MM.1S (cell line): ENCODE results near the gene PPP6R1.

ENCODE experiments used
- DNase-seq: peaks from one replicate; pipeline ENCODE4 v3.0.0-alpha.2; 2015
- H2AFZ ChIP-seq: fragments of 300-600 bp; sonication (generic); 2 replicates; pipeline ENCODE4 v1.6.0; 2016; ENCODE audit warnings: antibody characterized with exemption, low read length
- H3F3A ChIP-seq: fragments of 300-600 bp; sonication (generic); 2 replicates; pipeline ENCODE4 v1.6.1; 2016; ENCODE audit warnings: mild to moderate bottlenecking, antibody characterized with exemption, low read length, moderate library complexity, mixed read lengths; ENCODE audit not compliant: insufficient read depth
- H3K27ac ChIP-seq: fragments of 300-600 bp; sonication (generic); 2 replicates; pipeline ENCODE4 v1.5.1; 2016; ENCODE audit warnings: mild to moderate bottlenecking, low read length
- H3K27me3 ChIP-seq: fragments of 300-600 bp; sonication (generic); replicated peaks from 2 replicates; pipeline ENCODE4 v1.6.0; 2016; ENCODE audit warnings: low read length; ENCODE audit not compliant: insufficient read depth
- H3K36me3 ChIP-seq: fragments of 300-600 bp; sonication (generic); replicated peaks from 2 replicates; pipeline ENCODE4 v1.6.1; 2016; ENCODE audit warnings: mild to moderate bottlenecking, low read length, mixed read lengths; ENCODE audit not compliant: insufficient read depth
- H3K4me1 ChIP-seq: fragments of 300-600 bp; sonication (generic); 2 replicates; pipeline ENCODE4 v1.6.1; 2016; ENCODE audit warnings: low read length, mixed read lengths
- H3K4me2 ChIP-seq: fragments of 300-600 bp; sonication (generic); 2 replicates; pipeline ENCODE4 v1.6.0; 2016; ENCODE audit warnings: low read depth, low read length
- H3K4me3 ChIP-seq: fragments of 300-600 bp; sonication (generic); 2 replicates; pipeline ENCODE4 v1.5.1; 2016; ENCODE audit warnings: low read length, mixed read lengths
- H3K79me2 ChIP-seq: fragments of 300-600 bp; sonication (generic); 2 replicates; pipeline ENCODE4 v1.6.1; 2016; ENCODE audit warnings: mixed run types, low read length, mixed read lengths
- H3K9ac ChIP-seq: fragments of 300-600 bp; sonication (generic); 2 replicates; pipeline ENCODE4 v1.6.1; 2016; ENCODE audit warnings: low read length, mixed read lengths
- H3K9me2 ChIP-seq: fragments of 300-600 bp; sonication (generic); replicated peaks from 2 replicates; pipeline ENCODE4 v1.6.1; 2016; ENCODE audit warnings: mild to moderate bottlenecking, low read length, mixed read lengths; ENCODE audit not compliant: insufficient read depth
- H3K9me3 ChIP-seq: fragments of 300-600 bp; sonication (generic); replicated peaks from 2 replicates; pipeline ENCODE4 v1.6.1; 2016; ENCODE audit warnings: mild to moderate bottlenecking, low read length, mixed read lengths; ENCODE audit not compliant: insufficient read depth
- H4K20me1 ChIP-seq: fragments of 300-600 bp; sonication (generic); 2 replicates; pipeline ENCODE4 v1.6.1; 2016; ENCODE audit warnings: mild to moderate bottlenecking, low read length, moderate library complexity, mixed read lengths; ENCODE audit not compliant: insufficient read depth
- CTCF ChIP-seq: fragments of 300-600 bp; sonication (generic); IDR thresholded peaks from 2 replicates; pipeline ENCODE4 v1.5.1; 2016; ENCODE audit warnings: antibody characterized with exemption, low read length, mixed read lengths
- EZH2 ChIP-seq: fragments of 300-600 bp; sonication (generic); optimal IDR thresholded peaks from 2 replicates; pipeline ENCODE3; 2017; ENCODE audit warnings: low read depth, mild to moderate bottlenecking, antibody characterized with exemption, low read length, mixed read lengths
- EZH2phosphoT487 ChIP-seq: fragments of 300-600 bp; sonication (generic); IDR thresholded peaks from 2 replicates; pipeline ENCODE4 v1.6.1; 2018; ENCODE audit warnings: antibody characterized with exemption, low read length

Gene PPP6R1

GRCh38 chr19:55257461-55258420 lies 1.1 kb downstream of the PPP6R1 start:
- TF ChIP-seq CTCF = no peak
- no peak for TF ChIP-seq EZH2phosphoT487
- TF ChIP-seq EZH2 = no peak
- Histone ChIP-seq H3K4me1 (peaks cover 26% of the 10 kb centered on the region), H3K79me2 (peaks cover 56% of the 10 kb centered on the region), H3F3A (peaks cover 61% of the 10 kb centered on the region), H3K27ac (peak overlapping the region; percentile 95), H3K4me2 (peak overlapping the region; percentile 97), H4K20me1 (peaks cover 6% of the 10 kb centered on the region; the same call in 1 of the 2 replicates), H3K9me3 (no peaks in the 10 kb centered on the region), H2AFZ (no peak overlapping the region), H3K4me3 (peak overlapping the region; percentile 94), H3K9ac (peak overlapping the region; percentile 80), H3K27me3 (no peaks in the 10 kb centered on the region), H3K36me3 (no peaks in the 10 kb centered on the region), H3K9me2 (no peaks in the 10 kb centered on the region)
- DNase-seq = peak; percentile 27

- Histone ChIP-seq H2AFZ (no peak overlapping the region), H4K20me1 (peaks cover 8% of the 10 kb centered on the region; the same call in 1 of the 2 replicates), H3K9me3 (no peaks in the 10 kb centered on the region), H3K9ac (peak overlapping the region; percentile 80), H3K36me3 (no peaks in the 10 kb centered on the region), H3K4me3 (peak overlapping the region; percentile 94), H3F3A (peaks cover 61% of the 10 kb centered on the region), H3K79me2 (peaks cover 66% of the 10 kb centered on the region), H3K27me3 (no peaks in the 10 kb centered on the region), H3K4me1 (peaks cover 27% of the 10 kb centered on the region), H3K27ac (peak overlapping the region; percentile 95), H3K4me2 (peak overlapping the region; percentile 97), H3K9me2 (no peaks in the 10 kb centered on the region)
- TF ChIP-seq CTCF (no peak), EZH2 (no peak), EZH2phosphoT487 (no peak)
- DNase-seq = no peak
Measured at GRCh38 chr19:55256562-55257460, 2.0 kb downstream of the PPP6R1 start.

GRCh38 chr19:55255618-55256423 lies 3.0 kb downstream of the PPP6R1 start:
- Histone ChIP-seq H3K4me3 (peak overlapping the region; percentile 94), H3K79me2 (peaks cover 75% of the 10 kb centered on the region), H3K9me3 (no peaks in the 10 kb centered on the region), H4K20me1 (peaks cover 18% of the 10 kb centered on the region; the same call in 1 of the 2 replicates), H3K27me3 (no peaks in the 10 kb centered on the region), H3K27ac (peak overlapping the region; percentile 95; the same call in 1 of the 2 replicates), H3K36me3 (0 out of 2 replicates have a peak, but pooled peaks cover 3% of the 10 kb centered on the region), H3F3A (peaks cover 59% of the 10 kb centered on the region), H2AFZ (no peak overlapping the region), H3K9ac (peak overlapping the region; percentile 80), H3K4me2 (peak overlapping the region; percentile 97), H3K4me1 (peaks cover 25% of the 10 kb centered on the region), H3K9me2 (no peaks in the 10 kb centered on the region)
- TF ChIP-seq EZH2 (no peak), EZH2phosphoT487 (no peak), CTCF (no peak)
- peak; percentile 33 for DNase-seq
